GM21723 (cell line): ENCODE measurements around the gene SCP2.

Experiments used
- ATAC-seq: cut with Tn5 transposase; IDR thresholded peaks from one replicate; pipeline ENCODE4 v1.9.1; 2021; ENCODE audit warnings: mild to moderate bottlenecking, moderate library complexity; ENCODE audit not compliant: unreplicated experiment

SCP2 gene

GRCh38 chr1:52927212-52928014, at the start of gene SCP2:
Gene SCP2, plus strand, starts transcription at chr1:52927276. Its CDS starts 121 bp downstream, at chr1:52927397.
- ATAC-seq = peak; percentile 77

- no peak for ATAC-seq
Measured at GRCh38 chr1:52877554-52877953, 49.5 kb upstream of the SCP2 start.

GRCh38 chr1:52880206-52880605, 46.9 kb upstream of the SCP2 start:
- ATAC-seq = no peak

- no peak for ATAC-seq
Measured at GRCh38 chr1:52887483-52887882, 39.6 kb upstream of the SCP2 start.

- no peak for ATAC-seq
Measured at GRCh38 chr1:52892424-52893215, 34.5 kb upstream of the SCP2 start.

GRCh38 chr1:52899445-52899894, 27.6 kb upstream of the SCP2 start:
- ATAC-seq = no peak

GRCh38 chr1:52900402-52900801, 26.7 kb upstream of the SCP2 start:
- no peak for ATAC-seq

GRCh38 chr1:52901384-52901783, 25.7 kb upstream of the SCP2 start:
- no peak for ATAC-seq

GRCh38 chr1:52904208-52904926, 22.7 kb upstream of the SCP2 start:
- no peak for ATAC-seq

GRCh38 chr1:52904927-52905698, 22.0 kb upstream of the SCP2 start:
- ATAC-seq = no peak

GRCh38 chr1:52906135-52906603, 20.9 kb upstream of the SCP2 start:
- ATAC-seq = no peak

GRCh38 chr1:52907068-52907811, 19.8 kb upstream of the SCP2 start:
- ATAC-seq = no peak

- ATAC-seq = no peak
Measured at GRCh38 chr1:52907812-52908153, 19.3 kb upstream of the SCP2 start.

GRCh38 chr1:52911541-52911940, 15.5 kb upstream of the SCP2 start:
- no peak for ATAC-seq

- ATAC-seq = no peak
Measured at GRCh38 chr1:52913014-52913413, 14.1 kb upstream of the SCP2 start.

- ATAC-seq = no peak
Measured at GRCh38 chr1:52913537-52913936, 13.5 kb upstream of the SCP2 start.

GRCh38 chr1:52914463-52914862, 12.6 kb upstream of the SCP2 start:
- no peak for ATAC-seq

GRCh38 chr1:52915211-52915854, 11.7 kb upstream of the SCP2 start:
- ATAC-seq = no peak

- no peak for ATAC-seq
Measured at GRCh38 chr1:52915855-52916220, 11.2 kb upstream of the SCP2 start.
